ENCODE measurements around the gene MUC6. TPM values are rescaled to one million over a fixed set of nuclear protein-coding genes. Genes with fewer than 3 reads are reported as not detected.
A peak's percentile ranks its signal among the peaks of the same experiment; 100 is the strongest.

Gene MUC6
- polyA plus RNA-seq (2013, experiment 1 of 2; ENCODE audit: insufficient read length) = 0.08 TPM
- 0.31 TPM for polyA plus RNA-seq (2013, experiment 2 of 2; ENCODE audit: insufficient read length)

GRCh38 chr11:1036303-1036923, at the start of gene MUC6:
MUC6 (minus strand) TSS chr11:1036718; CDS start chr11:1036655, 63 bp downstream.
- no peak for DNase-seq

GRCh38 chr11:1085440-1086170, 49.1 kb upstream of the MUC6 start:
- no peak for DNase-seq

GRCh38 chr11:1084561-1085439, 48.3 kb upstream of the MUC6 start:
- no peak for DNase-seq

GRCh38 chr11:1083621-1084551, 47.4 kb upstream of the MUC6 start:
- no peak for DNase-seq

GRCh38 chr11:1082728-1083620, 46.5 kb upstream of the MUC6 start:
- DNase-seq = no peak

- DNase-seq = no peak
Observed at GRCh38 chr11:1082346-1082727, 45.8 kb upstream of the MUC6 start.

- DNase-seq = no peak
Observed at GRCh38 chr11:1081601-1082311, 45.2 kb upstream of the MUC6 start.

GRCh38 chr11:1078191-1078601, 41.7 kb upstream of the MUC6 start:
- no peak for DNase-seq

GRCh38 chr11:1077417-1078119, 41.0 kb upstream of the MUC6 start:
- DNase-seq = no peak

- DNase-seq = no peak
Observed at GRCh38 chr11:1077033-1077416, 40.5 kb upstream of the MUC6 start.

- DNase-seq = no peak
Observed at GRCh38 chr11:1076061-1076665, 39.6 kb upstream of the MUC6 start.

GRCh38 chr11:1075341-1075911, 38.9 kb upstream of the MUC6 start:
- no peak for DNase-seq

- DNase-seq = no peak
Observed at GRCh38 chr11:1074244-1075221, 38.0 kb upstream of the MUC6 start, which contains the start of gene MUC2. MUC2 (plus strand) TSS chr11:1074874.

GRCh38 chr11:1073851-1074243, 37.3 kb upstream of the MUC6 start:
- DNase-seq = no peak

- DNase-seq = peak; percentile 9
Observed at GRCh38 chr11:1073261-1073724, 36.8 kb upstream of the MUC6 start.

- no peak for DNase-seq
Observed at GRCh38 chr11:1072821-1073231, 36.3 kb upstream of the MUC6 start.

GRCh38 chr11:1072116-1072820, 35.8 kb upstream of the MUC6 start:
- peak; percentile 18 for DNase-seq

Measured in fibroblast of skin of back (primary cell).